HepG2 (cell line): ENCODE data around the gene TSTD1. TPM values are rescaled to one million over a fixed set of nuclear protein-coding genes. Genes with fewer than 3 reads are reported as not detected.

Source experiments
- CC2D1A ChIP-seq: sonication (generic); formaldehyde crosslinking; IDR thresholded peaks from 2 replicates; pipeline ENCODE4 v1.8.1; 2023; ENCODE audit warnings: mild to moderate bottlenecking, missing genetic modification reagents
- FLYWCH1 ChIP-seq: sonication (generic); formaldehyde crosslinking; IDR thresholded peaks from 2 replicates; pipeline ENCODE4 v1.8.1; 2023; ENCODE audit warnings: mild to moderate bottlenecking, missing genetic modification reagents
- HMGA1 ChIP-seq: sonication (generic); formaldehyde crosslinking; conservative IDR thresholded peaks from 2 replicates; pipeline ENCODE4 v1.4.0; 2020; ENCODE audit warnings: missing genetic modification reagents
- HOXA5 ChIP-seq: sonication (generic); formaldehyde crosslinking; IDR thresholded peaks from 2 replicates; pipeline ENCODE4 v1.4.0; 2020; ENCODE audit warnings: missing genetic modification reagents
- KDM5B ChIP-seq: sonication (generic); formaldehyde crosslinking; IDR thresholded peaks from 2 replicates; pipeline ENCODE4 v1.4.0; 2020; ENCODE audit warnings: missing genetic modification reagents, mild to moderate bottlenecking, borderline replicate concordance
- NCOA5 ChIP-seq: sonication (generic); formaldehyde crosslinking; IDR thresholded peaks from 2 replicates; pipeline ENCODE4 v1.4.0; 2020; ENCODE audit warnings: missing genetic modification reagents
- NFIC ChIP-seq: IDR thresholded peaks from 2 replicates; pipeline ENCODE4 v1.6.1; 2012; ENCODE audit warnings: mild to moderate bottlenecking, low read length, inconsistent platforms
- NONO ChIP-seq, 2 experiments: fragments of 450-650 bp in 1 of 2; sonication (generic) in 1 of 2; formaldehyde crosslinking in 1 of 2; IDR thresholded peaks in 1 of 2; conservative IDR thresholded peaks in 1 of 2; 2 replicates each; pipeline versions ENCODE4 v1.6.1 to v1.8.0; 2017 to 2022; ENCODE audit warnings: mild to moderate bottlenecking in 1 of 2, missing genetic modification reagents in 1 of 2, moderate library complexity in 1 of 2
- SRSF1 ChIP-seq: fragments of 200-400 bp; formaldehyde crosslinking; optimal IDR thresholded peaks from 2 replicates; pipeline ENCODE3; 2017; ENCODE audit warnings: mild to moderate bottlenecking, low read depth, low read length, moderate library complexity
- ZBTB21 ChIP-seq: sonication (generic); formaldehyde crosslinking; IDR thresholded peaks from 2 replicates; pipeline ENCODE4 v1.4.0; 2020; ENCODE audit warnings: missing genetic modification reagents
- ZNF577 ChIP-seq: sonication (generic); formaldehyde crosslinking; IDR thresholded peaks from 2 replicates; pipeline ENCODE4 v1.4.0; 2020; ENCODE audit warnings: mild to moderate bottlenecking, low read depth, missing genetic modification reagents, borderline replicate concordance
- ZNF678 ChIP-seq: sonication (generic); formaldehyde crosslinking; IDR thresholded peaks from 2 replicates; pipeline ENCODE4 v1.4.0; 2020; ENCODE audit warnings: mild to moderate bottlenecking, missing genetic modification reagents
- ZSCAN12 ChIP-seq: sonication (generic); formaldehyde crosslinking; IDR thresholded peaks from 2 replicates; pipeline ENCODE4 v1.9.0; 2021; ENCODE audit warnings: mild to moderate bottlenecking, missing genetic modification reagents
- ZSCAN20 ChIP-seq: sonication (generic); formaldehyde crosslinking; IDR thresholded peaks from 2 replicates; pipeline ENCODE4 v1.4.0; 2020; ENCODE audit warnings: missing genetic modification reagents, mild to moderate bottlenecking, borderline replicate concordance
- polyA plus RNA-seq, 8 experiments: library from polyadenylated mRNA; depleted of rRNA in 3 of 8; stranded (reverse) in 7 of 8; unstranded in 1 of 8; fragments of >200 nt; fragmentation: Illumina TruSeq in 4 of 8; extraction: Trizol in 4 of 8; gene quantifications; 2 replicates each; pipeline versions ENCODE4 v1.2.1 to v1.2.3, GENCODE V29; 2011 to 2016; ENCODE audit warnings: low read depth in 4 of 8, missing spikeins in 1 of 8, mixed read lengths in 1 of 8; ENCODE audit not compliant: insufficient read depth in 1 of 8
- total RNA-seq, 5 experiments: library from RNA; depleted of rRNA; stranded (reverse); fragments of >200 nt; fragmentation: Illumina TruSeq; extraction: Trizol; gene quantifications; 2 replicates each; pipeline ENCODE4 v1.2.3, GENCODE V29; 2016; ENCODE audit warnings: low read depth in 1 of 5
- TF ChIP-seq, protein P1 (sequence below): sonication (generic); formaldehyde crosslinking; IDR thresholded peaks from 2 replicates; pipeline ENCODE4 v1.8.1; 2023; ENCODE audit warnings: missing genetic modification reagents, inconsistent platforms, borderline replicate concordance
- TF ChIP-seq, protein P2 (sequence below): sonication (generic); formaldehyde crosslinking; IDR thresholded peaks from 2 replicates; pipeline ENCODE4 v1.4.0; 2020; ENCODE audit warnings: missing genetic modification reagents, borderline replicate concordance
- TF ChIP-seq, protein P3 (sequence below): sonication (generic); formaldehyde crosslinking; IDR thresholded peaks from 2 replicates; pipeline ENCODE4 v1.5.0; 2020; ENCODE audit warnings: missing genetic modification reagents
- TF ChIP-seq, protein P4 (sequence below): sonication (generic); formaldehyde crosslinking; IDR thresholded peaks from 2 replicates; pipeline ENCODE4 v1.4.0; 2020; ENCODE audit warnings: mild to moderate bottlenecking, missing genetic modification reagents

The TSTD1 gene
- total and polyA plus RNA-seq, 2 of the 13 experiments (the other 11 are each of a cell fraction or from before 2014, with no cell fraction given), result 0.15 to 0.31 TPM

DNA sequence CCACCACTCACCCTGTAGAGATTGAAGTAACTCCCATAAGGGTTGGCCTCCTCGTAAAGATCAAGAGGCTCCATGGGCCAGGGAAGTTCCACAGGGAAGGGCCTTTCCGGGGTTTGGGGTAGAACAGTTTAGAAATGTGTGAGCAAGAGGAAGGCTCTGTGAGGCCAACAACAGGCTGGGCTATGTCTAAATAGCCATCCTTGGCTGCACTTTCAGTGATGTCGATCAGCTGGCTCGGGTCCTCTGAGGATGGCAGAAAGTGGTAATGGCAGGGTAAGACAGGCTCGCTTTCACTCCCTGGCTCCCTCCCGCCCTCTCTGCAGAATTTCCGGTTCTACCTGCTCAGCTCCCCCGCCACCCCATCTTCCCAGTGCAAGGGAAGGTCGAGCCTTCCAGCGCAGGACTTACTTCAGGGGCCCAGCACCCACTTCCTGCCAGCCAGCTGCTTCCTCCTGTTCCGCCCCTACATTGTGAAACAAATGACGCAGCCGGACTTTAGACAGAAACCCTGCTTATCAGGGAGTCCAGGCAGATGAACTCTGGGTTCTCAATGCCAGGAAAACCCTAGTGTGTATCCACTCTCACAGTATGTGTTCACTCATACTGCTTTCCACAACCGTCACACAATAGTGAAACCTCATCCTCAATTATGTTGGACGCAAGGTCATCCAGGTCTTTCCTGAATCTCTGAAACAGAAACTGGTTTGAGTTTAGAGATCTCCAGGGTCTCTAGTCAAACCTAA is 25.1 kb downstream of the TSTD1 start (continued):
- TF ChIP-seq SRSF1 (no peak), ZNF577 (CRISPR knock-in tag) (no peak), ZSCAN20 (CRISPR knock-in tag) (no peak), ZSCAN12 (CRISPR knock-in tag) (no peak), HOXA5 (CRISPR knock-in tag) (peak; percentile 67; the same call in 1 of the 2 replicates), ZBTB21 (CRISPR knock-in tag) (peak; percentile 86), CC2D1A (CRISPR knock-in tag) (no peak), NFIC (peak; percentile 74), KDM5B (CRISPR knock-in tag) (peak; percentile 61; the same call in 1 of the 2 replicates), HMGA1 (CRISPR knock-in tag) (no peak), FLYWCH1 (CRISPR knock-in tag) (no peak), ZNF678 (CRISPR knock-in tag) (no peak), NCOA5 (CRISPR knock-in tag) (no peak), NONO (IDR thresholded peaks at IDR 0.05) (no peak), NONO (CRISPR knock-in tag; conservative IDR thresholded peaks at IDR 0.05) (peak; percentile 97)
- TF ChIP-seq, protein P1, sequence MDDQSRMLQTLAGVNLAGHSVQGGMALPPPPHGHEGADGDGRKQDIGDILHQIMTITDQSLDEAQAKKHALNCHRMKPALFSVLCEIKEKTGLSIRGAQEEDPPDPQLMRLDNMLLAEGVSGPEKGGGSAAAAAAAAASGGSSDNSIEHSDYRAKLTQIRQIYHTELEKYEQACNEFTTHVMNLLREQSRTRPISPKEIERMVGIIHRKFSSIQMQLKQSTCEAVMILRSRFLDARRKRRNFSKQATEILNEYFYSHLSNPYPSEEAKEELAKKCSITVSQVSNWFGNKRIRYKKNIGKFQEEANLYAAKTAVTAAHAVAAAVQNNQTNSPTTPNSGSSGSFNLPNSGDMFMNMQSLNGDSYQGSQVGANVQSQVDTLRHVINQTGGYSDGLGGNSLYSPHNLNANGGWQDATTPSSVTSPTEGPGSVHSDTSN (CRISPR knock-in tag), result no peak
- TF ChIP-seq, protein P2, sequence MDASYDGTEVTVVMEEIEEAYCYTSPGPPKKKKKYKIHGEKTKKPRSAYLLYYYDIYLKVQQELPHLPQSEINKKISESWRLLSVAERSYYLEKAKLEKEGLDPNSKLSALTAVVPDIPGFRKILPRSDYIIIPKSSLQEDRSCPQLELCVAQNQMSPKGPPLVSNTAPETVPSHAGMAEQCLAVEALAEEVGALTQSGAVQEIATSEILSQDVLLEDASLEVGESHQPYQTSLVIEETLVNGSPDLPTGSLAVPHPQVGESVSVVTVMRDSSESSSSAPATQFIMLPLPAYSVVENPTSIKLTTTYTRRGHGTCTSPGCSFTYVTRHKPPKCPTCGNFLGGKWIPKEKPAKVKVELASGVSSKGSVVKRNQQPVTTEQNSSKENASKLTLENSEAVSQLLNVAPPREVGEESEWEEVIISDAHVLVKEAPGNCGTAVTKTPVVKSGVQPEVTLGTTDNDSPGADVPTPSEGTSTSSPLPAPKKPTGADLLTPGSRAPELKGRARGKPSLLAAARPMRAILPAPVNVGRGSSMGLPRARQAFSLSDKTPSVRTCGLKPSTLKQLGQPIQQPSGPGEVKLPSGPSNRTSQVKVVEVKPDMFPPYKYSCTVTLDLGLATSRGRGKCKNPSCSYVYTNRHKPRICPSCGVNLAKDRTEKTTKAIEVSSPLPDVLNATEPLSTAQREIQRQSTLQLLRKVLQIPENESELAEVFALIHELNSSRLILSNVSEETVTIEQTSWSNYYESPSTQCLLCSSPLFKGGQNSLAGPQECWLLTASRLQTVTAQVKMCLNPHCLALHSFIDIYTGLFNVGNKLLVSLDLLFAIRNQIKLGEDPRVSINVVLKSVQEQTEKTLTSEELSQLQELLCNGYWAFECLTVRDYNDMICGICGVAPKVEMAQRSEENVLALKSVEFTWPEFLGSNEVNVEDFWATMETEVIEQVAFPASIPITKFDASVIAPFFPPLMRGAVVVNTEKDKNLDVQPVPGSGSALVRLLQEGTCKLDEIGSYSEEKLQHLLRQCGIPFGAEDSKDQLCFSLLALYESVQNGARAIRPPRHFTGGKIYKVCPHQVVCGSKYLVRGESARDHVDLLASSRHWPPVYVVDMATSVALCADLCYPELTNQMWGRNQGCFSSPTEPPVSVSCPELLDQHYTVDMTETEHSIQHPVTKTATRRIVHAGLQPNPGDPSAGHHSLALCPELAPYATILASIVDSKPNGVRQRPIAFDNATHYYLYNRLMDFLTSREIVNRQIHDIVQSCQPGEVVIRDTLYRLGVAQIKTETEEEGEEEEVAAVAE (CRISPR knock-in tag), result peak; percentile 76
- TF ChIP-seq, protein P3, sequence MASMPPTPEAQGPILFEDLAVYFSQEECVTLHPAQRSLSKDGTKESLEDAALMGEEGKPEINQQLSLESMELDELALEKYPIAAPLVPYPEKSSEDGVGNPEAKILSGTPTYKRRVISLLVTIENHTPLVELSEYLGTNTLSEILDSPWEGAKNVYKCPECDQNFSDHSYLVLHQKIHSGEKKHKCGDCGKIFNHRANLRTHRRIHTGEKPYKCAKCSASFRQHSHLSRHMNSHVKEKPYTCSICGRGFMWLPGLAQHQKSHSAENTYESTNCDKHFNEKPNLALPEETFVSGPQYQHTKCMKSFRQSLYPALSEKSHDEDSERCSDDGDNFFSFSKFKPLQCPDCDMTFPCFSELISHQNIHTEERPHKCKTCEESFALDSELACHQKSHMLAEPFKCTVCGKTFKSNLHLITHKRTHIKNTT (CRISPR knock-in tag), result no peak; the same call in 1 of the 2 replicates
- TF ChIP-seq, protein P4, sequence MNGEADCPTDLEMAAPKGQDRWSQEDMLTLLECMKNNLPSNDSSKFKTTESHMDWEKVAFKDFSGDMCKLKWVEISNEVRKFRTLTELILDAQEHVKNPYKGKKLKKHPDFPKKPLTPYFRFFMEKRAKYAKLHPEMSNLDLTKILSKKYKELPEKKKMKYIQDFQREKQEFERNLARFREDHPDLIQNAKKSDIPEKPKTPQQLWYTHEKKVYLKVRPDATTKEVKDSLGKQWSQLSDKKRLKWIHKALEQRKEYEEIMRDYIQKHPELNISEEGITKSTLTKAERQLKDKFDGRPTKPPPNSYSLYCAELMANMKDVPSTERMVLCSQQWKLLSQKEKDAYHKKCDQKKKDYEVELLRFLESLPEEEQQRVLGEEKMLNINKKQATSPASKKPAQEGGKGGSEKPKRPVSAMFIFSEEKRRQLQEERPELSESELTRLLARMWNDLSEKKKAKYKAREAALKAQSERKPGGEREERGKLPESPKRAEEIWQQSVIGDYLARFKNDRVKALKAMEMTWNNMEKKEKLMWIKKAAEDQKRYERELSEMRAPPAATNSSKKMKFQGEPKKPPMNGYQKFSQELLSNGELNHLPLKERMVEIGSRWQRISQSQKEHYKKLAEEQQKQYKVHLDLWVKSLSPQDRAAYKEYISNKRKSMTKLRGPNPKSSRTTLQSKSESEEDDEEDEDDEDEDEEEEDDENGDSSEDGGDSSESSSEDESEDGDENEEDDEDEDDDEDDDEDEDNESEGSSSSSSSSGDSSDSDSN, result peak; percentile 79
